CD4-positive, alpha-beta T cell treated with Interleukin-12 subunit alpha and Interleukin-12 subunit beta, for 1 hour (primary cell): Measurements from ENCODE around the gene CUTA.
A peak's percentile ranks its signal among the peaks of the same experiment; 100 is the strongest.

ENCODE experiments used
- DNase-seq: peaks from one replicate; pipeline ENCODE4 v3.0.0-alpha.2; 2020

The CUTA gene, protein sequence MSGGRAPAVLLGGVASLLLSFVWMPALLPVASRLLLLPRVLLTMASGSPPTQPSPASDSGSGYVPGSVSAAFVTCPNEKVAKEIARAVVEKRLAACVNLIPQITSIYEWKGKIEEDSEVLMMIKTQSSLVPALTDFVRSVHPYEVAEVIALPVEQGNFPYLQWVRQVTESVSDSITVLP

GRCh38 chr6:33417903-33418689, at the start of gene CUTA:
Gene CUTA (minus strand): TSS chr6:33418107. CDS start chr6:33418000, 107 bp downstream.
- peak; percentile 100 for DNase-seq

GRCh38 chr6:33467091-33467490, 49.2 kb upstream of the CUTA start:
- DNase-seq = no peak

DNA sequence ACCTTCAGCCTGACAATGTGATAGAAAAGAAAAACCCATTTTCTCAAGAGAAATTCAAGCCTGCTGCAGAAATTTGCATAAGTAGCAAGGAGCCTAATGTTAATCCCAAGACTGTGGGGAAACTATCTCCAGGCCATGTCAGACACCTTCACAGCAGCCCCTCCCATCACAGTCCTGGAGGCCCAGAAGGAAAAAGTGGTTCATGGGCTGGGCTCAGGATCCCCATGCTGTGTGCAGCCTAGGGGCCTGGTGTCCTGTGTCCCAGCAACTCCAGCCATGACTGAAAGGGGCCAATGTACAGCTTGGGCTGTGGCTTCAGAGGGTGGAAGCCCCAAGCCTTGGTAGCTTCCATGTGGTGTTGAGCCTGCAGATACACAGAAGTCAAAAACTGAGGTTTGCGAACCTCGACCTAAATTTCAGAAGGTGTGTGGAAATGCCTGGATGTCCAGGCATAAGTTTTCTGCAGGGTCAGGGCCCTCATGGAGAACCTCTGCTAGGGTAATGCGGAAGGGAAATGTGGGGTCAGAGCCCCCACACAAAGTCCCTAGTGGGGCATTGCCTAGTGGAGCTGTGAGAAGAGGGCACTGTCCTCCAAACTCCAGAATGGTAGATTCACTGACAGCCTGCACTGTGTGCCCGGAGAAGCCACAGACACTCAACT, 48.3 kb upstream of the CUTA start:
- no peak for DNase-seq

DNA sequence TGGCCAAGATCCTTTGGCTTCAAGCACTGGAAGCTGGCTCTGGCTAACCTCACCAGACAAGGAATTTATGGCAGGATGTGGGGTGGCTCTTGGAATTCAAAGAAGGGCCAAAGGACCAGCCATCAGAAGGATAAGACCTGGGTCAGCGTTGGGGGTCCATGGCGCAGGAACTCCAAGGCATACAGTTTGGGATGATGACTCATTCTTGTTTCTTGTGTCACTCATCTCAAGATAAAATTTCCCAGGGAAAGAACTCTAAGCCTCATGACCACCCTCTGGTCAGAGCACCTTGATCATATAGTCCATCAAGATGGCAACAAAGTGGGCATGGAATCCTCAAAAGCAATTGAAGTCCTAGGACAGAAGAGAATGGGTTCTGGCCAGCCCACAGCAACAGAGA, 41.3 kb upstream of the CUTA start:
- no peak for DNase-seq

GRCh38 chr6:33458676-33459075, 40.8 kb upstream of the CUTA start:
- DNase-seq = no peak

GRCh38 chr6:33456156-33456555, 38.2 kb upstream of the CUTA start:
- no peak for DNase-seq

GRCh38 chr6:33455051-33455450, 37.1 kb upstream of the CUTA start:
- no peak for DNase-seq

DNA sequence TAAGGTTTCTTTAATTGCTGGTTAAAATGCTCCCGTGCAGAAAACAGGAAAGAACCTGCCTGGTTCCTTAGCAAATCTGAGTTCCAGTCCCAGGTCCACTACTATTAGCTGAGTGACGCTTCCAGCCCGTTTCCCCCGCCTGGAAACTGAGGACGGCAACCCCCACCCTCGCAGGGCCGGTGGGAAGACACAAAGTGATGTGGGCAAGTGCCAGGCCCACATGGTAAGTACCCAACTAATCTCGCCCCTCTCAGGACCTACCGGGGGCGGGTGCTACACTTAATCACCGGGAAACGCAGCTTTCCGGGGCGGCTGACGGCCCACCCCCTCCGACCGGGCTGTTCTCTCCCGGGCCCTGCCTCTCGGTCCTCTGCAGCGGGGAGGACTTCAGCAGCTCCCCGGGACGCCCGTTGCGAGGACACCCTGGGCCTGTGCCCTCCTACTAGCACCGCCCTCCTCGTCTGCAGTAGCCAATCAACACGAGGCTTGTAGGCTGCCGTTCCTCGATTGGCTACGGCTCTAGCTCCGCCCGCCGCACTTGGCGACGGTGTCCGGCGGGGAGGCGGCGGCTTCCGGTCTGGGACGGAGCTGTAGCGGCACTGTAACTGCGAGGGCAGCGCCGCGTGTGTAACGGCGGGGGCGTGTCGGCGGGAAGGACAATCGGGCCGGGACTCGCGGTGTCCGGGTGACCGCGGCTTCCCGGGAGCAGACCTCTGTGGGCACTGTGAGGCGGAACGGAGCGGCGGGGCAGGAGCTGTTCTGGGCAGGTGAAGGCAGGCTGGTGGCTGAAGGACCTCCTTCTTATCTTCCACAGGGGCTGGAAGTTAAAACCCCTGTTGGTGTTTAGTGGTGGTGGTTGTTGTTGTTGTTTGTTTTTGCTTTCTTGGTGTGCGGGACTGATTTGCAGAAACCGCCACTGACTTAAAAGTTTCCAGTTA, 36.4 kb upstream of the CUTA start, which contains the start of gene ZBTB9:
TSS of gene ZBTB9 (plus strand) at position 568 of the 938 bp plus-strand sequence. CDS start 525 bp downstream, outside the sequence.
- DNase-seq = peak; percentile 96

GRCh38 chr6:33453393-33454008, 35.6 kb upstream of the CUTA start:
- DNase-seq = no peak

DNA sequence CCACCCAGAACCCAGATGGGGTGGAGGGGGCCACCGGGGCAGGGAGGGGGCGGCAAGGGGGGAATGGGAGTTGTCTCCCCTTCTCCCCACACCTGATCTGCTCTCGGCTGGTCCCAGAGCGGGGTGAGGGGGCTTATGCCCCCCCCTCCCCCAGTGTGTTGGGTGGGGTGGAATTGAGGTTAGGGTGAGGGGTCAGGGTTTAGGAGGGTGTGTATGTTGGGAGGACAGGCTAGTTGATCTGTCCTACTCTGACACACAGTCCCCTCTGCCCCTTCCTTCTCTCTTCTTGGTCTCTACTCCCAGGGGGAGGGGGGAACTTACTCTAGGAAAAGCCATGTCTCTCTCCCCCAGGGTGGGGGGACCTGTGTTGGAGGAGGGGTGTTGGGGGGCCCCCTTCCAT, 34.6 kb upstream of the CUTA start:
- DNase-seq = no peak

DNA sequence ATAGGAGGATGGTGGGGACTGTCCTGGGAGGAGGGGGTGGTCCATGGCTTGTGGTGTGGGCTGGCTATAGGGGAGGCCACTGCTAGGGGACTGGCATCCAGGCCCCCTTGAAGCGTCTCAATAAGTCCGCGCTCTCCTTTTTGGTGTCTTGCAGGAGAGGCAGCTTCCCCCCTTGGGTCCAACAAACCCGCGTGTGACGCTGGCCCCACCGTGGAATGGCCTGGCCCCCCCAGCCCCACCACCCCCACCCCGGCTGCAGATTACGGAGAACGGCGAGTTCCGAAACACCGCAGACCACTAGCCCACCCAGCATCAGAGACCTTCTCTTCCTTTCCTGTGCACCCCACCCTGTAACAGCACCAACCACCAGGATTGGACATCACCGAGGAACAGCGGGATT, 33.7 kb upstream of the CUTA start:
- DNase-seq = no peak

GRCh38 chr6:33450434-33450833, 32.5 kb upstream of the CUTA start:
- DNase-seq = no peak

DNA sequence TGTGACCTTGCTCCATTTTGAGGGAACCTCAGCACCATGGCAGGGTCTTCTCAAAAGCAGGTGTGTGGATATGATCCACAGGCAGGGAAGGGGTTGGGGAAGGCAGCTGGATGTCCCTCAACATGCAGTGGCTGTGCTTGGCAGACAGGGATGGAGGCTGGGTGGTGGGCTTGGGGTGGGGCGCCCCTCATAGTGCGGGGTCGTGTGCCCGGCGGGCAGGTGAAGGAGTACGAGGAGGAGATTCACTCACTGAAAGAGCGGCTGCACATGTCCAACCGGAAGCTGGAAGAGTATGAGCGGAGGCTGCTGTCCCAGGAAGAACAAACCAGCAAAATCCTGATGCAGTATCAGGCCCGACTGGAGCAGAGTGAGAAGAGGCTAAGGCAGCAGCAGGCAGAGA, 28.4 kb upstream of the CUTA start:
- DNase-seq = no peak

GRCh38 chr6:33445119-33445603, 27.3 kb upstream of the CUTA start:
- no peak for DNase-seq

DNA sequence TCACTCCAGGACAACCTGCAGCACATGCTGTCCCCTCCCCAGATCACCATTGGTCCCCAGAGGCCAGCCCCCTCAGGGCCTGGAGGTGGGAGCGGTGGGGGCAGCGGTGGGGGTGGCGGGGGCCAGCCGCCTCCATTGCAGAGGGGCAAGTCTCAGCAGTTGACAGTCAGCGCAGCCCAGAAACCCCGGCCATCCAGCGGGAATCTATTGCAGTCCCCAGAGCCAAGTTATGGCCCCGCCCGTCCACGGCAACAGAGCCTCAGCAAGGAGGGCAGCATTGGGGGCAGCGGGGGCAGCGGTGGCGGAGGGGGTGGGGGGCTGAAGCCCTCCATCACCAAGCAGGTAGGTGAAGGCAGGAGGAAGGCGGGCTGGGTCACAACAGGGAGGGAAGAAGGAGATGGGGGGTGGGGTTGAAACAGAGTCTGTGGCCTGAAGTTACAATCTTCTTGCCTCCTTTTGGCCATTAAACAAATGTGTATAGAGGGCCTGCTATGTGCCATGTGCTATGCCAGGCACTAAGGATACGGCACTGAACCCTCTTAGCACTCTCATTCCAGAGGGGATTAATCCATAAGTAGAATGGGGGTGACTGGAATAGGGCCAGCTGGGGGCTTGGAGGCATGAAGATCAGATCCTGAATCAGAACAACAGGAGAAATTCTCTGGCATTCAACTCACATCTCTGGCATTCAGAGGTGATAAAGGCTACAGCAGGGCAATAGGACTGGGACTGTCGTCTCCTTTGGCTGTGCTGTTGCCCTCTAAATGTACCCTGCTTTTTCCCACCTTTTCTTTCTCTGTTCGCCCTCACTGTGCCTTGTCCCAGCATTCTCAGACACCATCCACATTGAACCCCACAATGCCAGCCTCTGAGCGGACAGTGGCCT, 26.0 kb upstream of the CUTA start:
- DNase-seq = no peak

GRCh38 chr6:33443025-33443424, 25.1 kb upstream of the CUTA start:
- no peak for DNase-seq

- DNase-seq = no peak
Observed at GRCh38 chr6:33442283-33442682, 24.4 kb upstream of the CUTA start.

DNA sequence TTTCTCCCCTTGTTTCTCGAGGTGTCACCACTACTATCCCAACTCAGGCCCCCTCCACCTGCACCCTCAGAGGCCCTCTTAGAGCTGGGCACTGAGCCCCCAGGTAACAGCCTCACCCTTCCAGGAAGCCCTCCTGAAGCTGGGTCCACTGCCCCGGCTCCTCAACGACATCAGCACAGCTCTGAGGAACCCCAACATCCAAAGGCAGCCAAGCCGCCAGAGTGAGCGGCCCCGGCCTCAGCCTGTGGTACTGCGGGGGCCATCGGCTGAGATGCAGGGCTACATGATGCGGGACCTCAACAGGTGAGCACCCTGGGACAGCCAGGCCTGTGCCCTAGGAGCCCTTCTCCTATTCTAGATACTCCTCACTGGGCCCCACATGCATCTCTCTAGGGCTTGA, 23.6 kb upstream of the CUTA start:
- no peak for DNase-seq

- DNase-seq = no peak
Observed at GRCh38 chr6:33440649-33441309, 22.9 kb upstream of the CUTA start.

- no peak for DNase-seq
Observed at GRCh38 chr6:33439956-33440648, 22.2 kb upstream of the CUTA start.
